GM23338 (cell line): ENCODE data around the gene HOXD8.

Experiments
- CREB1 ChIP-seq: fragments of 250-450 bp; sonication (Bioruptor Pico); IDR thresholded peaks from 2 replicates; pipeline ENCODE4 v1.5.0; 2020; ENCODE audit warnings: low read depth, mild to moderate bottlenecking, moderate library complexity
- ETS1 ChIP-seq: IDR thresholded peaks from 2 replicates; pipeline ENCODE4 v1.6.1; 2016; ENCODE audit warnings: antibody characterized with exemption
- EZH2 ChIP-seq: fragments of 200-600 bp; sonication (generic); IDR thresholded peaks from one replicate; pipeline ENCODE4 v1.8.0; 2017; ENCODE audit warnings: antibody characterized with exemption, mild to moderate bottlenecking, low read depth; ENCODE audit not compliant: unreplicated experiment
- EZH2phosphoT487 ChIP-seq: fragments of 200-600 bp; sonication (generic); IDR thresholded peaks from one replicate; pipeline ENCODE4 v1.8.1; 2018; ENCODE audit warnings: antibody characterized with exemption; ENCODE audit not compliant: unreplicated experiment
- POLR2AphosphoS5 ChIP-seq: IDR thresholded peaks from 2 replicates; pipeline ENCODE4 v1.6.1; 2016; ENCODE audit warnings: antibody characterized with exemption, low read depth
- ZNF331 ChIP-seq: fragments of 250-450 bp; sonication (Bioruptor Pico); IDR thresholded peaks from 2 replicates; pipeline ENCODE4 v1.5.0; 2020; ENCODE audit warnings: low read depth, mild to moderate bottlenecking, moderate library complexity
- TF ChIP-seq, protein P1 (sequence below), 2 experiments: fragments of 200-600 bp in 1 of 2; sonication (generic) in 1 of 2; conservative IDR thresholded peaks; 2 replicates each; pipeline versions ENCODE4 v1.5.1 to v1.6.1; 2016 to 2017; ENCODE audit warnings: antibody characterized with exemption in 2 of 2, low read depth in 2 of 2, mild to moderate bottlenecking in 2 of 2, moderate library complexity in 1 of 2
- TF ChIP-seq, protein P2 (sequence below): IDR thresholded peaks from one replicate; pipeline ENCODE4 v1.6.1; 2018; ENCODE audit warnings: antibody characterized with exemption; ENCODE audit not compliant: unreplicated experiment

GRCh38 chr2:176085861-176086771, 43.4 kb upstream of the HOXD8 start:
- TF ChIP-seq, protein P1, sequence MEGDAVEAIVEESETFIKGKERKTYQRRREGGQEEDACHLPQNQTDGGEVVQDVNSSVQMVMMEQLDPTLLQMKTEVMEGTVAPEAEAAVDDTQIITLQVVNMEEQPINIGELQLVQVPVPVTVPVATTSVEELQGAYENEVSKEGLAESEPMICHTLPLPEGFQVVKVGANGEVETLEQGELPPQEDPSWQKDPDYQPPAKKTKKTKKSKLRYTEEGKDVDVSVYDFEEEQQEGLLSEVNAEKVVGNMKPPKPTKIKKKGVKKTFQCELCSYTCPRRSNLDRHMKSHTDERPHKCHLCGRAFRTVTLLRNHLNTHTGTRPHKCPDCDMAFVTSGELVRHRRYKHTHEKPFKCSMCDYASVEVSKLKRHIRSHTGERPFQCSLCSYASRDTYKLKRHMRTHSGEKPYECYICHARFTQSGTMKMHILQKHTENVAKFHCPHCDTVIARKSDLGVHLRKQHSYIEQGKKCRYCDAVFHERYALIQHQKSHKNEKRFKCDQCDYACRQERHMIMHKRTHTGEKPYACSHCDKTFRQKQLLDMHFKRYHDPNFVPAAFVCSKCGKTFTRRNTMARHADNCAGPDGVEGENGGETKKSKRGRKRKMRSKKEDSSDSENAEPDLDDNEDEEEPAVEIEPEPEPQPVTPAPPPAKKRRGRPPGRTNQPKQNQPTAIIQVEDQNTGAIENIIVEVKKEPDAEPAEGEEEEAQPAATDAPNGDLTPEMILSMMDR (conservative IDR thresholded peaks at IDR 0.05; ENCODE audit: low read depth in 2 of 2) = peak; percentile 69 to 72
- TF ChIP-seq ZNF331 (CRISPR knock-in tag) (no peak), CREB1 (CRISPR knock-in tag) (no peak), POLR2AphosphoS5 (no peak), ETS1 (no peak), EZH2phosphoT487 (peak; percentile 50), EZH2 (peak; percentile 80)
- TF ChIP-seq, protein P2, sequence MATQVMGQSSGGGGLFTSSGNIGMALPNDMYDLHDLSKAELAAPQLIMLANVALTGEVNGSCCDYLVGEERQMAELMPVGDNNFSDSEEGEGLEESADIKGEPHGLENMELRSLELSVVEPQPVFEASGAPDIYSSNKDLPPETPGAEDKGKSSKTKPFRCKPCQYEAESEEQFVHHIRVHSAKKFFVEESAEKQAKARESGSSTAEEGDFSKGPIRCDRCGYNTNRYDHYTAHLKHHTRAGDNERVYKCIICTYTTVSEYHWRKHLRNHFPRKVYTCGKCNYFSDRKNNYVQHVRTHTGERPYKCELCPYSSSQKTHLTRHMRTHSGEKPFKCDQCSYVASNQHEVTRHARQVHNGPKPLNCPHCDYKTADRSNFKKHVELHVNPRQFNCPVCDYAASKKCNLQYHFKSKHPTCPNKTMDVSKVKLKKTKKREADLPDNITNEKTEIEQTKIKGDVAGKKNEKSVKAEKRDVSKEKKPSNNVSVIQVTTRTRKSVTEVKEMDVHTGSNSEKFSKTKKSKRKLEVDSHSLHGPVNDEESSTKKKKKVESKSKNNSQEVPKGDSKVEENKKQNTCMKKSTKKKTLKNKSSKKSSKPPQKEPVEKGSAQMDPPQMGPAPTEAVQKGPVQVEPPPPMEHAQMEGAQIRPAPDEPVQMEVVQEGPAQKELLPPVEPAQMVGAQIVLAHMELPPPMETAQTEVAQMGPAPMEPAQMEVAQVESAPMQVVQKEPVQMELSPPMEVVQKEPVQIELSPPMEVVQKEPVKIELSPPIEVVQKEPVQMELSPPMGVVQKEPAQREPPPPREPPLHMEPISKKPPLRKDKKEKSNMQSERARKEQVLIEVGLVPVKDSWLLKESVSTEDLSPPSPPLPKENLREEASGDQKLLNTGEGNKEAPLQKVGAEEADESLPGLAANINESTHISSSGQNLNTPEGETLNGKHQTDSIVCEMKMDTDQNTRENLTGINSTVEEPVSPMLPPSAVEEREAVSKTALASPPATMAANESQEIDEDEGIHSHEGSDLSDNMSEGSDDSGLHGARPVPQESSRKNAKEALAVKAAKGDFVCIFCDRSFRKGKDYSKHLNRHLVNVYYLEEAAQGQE = no peak
